ENCODE results near the gene PEMT. TPM values are rescaled to one million over a fixed set of nuclear protein-coding genes. Genes with fewer than 3 reads are reported as not detected.

PEMT gene
- total RNA-seq, 1 donor from 2014 or later, result 31.1 TPM

DNA sequence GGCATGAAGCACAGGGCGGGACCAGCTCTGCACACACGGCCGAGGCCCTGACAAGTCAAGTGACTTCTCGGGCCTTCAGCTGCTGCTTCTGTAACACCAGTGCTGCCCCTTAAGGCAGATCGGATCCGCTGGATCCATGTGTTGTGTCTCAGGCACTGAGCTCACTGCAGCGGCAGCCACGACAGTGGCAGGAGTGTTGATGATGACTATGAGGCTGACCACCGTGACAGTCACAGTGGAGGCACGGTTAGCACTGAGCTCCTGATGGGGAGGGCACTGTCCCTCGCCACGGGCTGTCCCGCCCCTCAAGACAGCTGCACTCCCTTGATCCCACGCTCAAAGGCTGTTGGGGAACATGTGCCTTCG is 29.4 kb downstream of the PEMT start:
- TF ChIP-seq, protein P1, sequence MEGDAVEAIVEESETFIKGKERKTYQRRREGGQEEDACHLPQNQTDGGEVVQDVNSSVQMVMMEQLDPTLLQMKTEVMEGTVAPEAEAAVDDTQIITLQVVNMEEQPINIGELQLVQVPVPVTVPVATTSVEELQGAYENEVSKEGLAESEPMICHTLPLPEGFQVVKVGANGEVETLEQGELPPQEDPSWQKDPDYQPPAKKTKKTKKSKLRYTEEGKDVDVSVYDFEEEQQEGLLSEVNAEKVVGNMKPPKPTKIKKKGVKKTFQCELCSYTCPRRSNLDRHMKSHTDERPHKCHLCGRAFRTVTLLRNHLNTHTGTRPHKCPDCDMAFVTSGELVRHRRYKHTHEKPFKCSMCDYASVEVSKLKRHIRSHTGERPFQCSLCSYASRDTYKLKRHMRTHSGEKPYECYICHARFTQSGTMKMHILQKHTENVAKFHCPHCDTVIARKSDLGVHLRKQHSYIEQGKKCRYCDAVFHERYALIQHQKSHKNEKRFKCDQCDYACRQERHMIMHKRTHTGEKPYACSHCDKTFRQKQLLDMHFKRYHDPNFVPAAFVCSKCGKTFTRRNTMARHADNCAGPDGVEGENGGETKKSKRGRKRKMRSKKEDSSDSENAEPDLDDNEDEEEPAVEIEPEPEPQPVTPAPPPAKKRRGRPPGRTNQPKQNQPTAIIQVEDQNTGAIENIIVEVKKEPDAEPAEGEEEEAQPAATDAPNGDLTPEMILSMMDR (IDR thresholded peaks at IDR 0.05), result no peak
- Mint-ChIP-seq H3K4me1 (ENCODE audit: low read depth) (peaks cover 22% of the 10 kb centered on the region), H3K4me3 (ENCODE audit: unreplicated experiment) (no peak overlapping the region), H3K9me3 (ENCODE audit: low read depth) (no peaks in the 10 kb centered on the region), H3K27ac (ENCODE audit: unreplicated experiment) (no peak overlapping the region), H3K27me3 (ENCODE audit: low read depth) (no peaks in the 10 kb centered on the region), H3K36me3 (ENCODE audit: low read depth) (no peaks in the 10 kb centered on the region)
- no peak for DNase-seq (ENCODE audit: low spot score)

DNA sequence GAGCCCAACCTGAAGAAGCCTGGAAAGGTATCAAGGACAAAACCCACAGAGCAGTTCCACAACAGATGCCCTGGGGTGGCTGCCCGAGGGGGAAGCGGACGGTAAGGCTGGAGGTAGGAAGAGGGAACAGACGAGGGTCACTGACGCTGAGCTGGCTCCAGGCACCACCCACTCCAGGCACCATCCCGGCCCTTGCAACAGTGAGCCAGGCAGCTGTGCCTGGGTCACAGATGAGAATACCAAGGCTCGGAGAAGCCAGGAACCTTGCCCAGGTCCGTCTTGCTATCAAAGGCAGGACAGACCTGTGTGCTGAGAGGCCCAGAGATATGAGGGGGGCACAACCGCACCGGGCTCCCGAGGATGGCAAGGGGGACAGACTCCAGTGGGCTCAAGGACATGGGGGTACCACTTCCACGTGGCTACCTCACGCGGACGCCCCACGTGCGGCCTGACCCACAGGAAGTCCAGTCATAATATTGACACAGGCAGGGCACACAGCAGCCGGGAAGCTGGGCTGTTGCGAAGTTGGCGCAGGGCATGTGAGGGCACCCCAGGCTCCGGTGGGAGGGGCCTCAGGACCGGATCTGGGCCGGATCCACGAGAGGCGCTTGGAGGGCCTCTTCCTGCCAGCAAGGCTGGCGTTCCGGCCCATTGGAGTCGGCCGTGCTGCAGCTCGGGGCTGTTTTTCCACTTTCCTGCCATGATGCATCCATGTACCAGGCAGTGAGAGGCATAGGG is 29.9 kb downstream of the PEMT start:
- no peaks in the 10 kb centered on the region for H3K27me3 Mint-ChIP-seq (ENCODE audit: low read depth)
- no peak for DNase-seq (ENCODE audit: low spot score)
- H3K27ac Mint-ChIP-seq (ENCODE audit: unreplicated experiment), result no peak overlapping the region
- peaks cover 16% of the 10 kb centered on the region for H3K4me1 Mint-ChIP-seq (ENCODE audit: low read depth)
- H3K9me3 Mint-ChIP-seq (ENCODE audit: low read depth), result no peaks in the 10 kb centered on the region
- no peak overlapping the region for H3K4me3 Mint-ChIP-seq (ENCODE audit: unreplicated experiment)
- H3K36me3 Mint-ChIP-seq (ENCODE audit: low read depth), result no peaks in the 10 kb centered on the region
- TF ChIP-seq, protein P1 (IDR thresholded peaks at IDR 0.05), result no peak

DNA sequence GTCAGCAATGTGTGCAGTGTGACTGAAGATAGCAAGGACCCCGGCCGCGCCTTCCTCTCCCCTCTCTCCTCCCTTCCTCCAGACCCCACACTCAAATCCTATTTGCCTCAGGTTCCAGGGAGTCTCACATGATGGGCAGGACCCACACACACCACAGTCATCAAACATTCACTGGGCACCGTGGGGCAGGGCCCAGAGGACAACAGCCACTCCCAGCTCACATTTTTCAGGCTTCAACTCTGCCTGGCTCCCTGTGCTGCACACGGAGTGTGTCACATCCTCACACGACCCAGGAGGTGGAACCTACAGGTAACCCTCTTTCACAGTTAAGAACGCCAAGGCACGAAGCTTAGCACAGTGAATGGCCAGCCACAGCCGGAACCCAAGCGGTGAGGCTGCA is 30.5 kb downstream of the PEMT start:
- no peaks in the 10 kb centered on the region for H3K36me3 Mint-ChIP-seq (ENCODE audit: low read depth)
- no peak overlapping the region for H3K27ac Mint-ChIP-seq (ENCODE audit: unreplicated experiment)
- peaks cover 10% of the 10 kb centered on the region for H3K4me1 Mint-ChIP-seq (ENCODE audit: low read depth)
- no peak for DNase-seq (ENCODE audit: low spot score)
- TF ChIP-seq, protein P1 (IDR thresholded peaks at IDR 0.05), result no peak
- H3K9me3 Mint-ChIP-seq (ENCODE audit: low read depth), result no peaks in the 10 kb centered on the region
- no peak overlapping the region for H3K4me3 Mint-ChIP-seq (ENCODE audit: unreplicated experiment)
- H3K27me3 Mint-ChIP-seq (ENCODE audit: low read depth), result no peaks in the 10 kb centered on the region

DNA sequence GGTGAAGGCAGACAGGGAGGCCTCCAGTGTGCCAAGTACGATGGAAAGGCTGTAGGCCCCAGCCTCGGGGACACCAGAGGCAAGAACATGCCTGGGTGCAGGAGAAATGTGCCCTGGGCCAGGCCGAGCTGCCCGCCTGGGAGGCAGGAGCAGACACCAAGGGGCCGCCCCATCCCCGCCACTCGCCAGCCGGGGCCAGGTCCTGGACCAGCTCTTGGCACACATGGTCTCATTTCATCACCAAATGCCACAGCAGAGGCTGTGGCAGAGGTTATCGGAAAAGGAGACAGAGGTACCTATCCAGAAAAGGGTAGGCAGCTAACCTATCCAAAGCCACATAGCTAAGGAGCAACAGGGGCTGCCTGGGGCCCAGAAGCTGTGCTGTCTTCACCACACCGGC is 31.3 kb downstream of the PEMT start:
- no peak for DNase-seq (ENCODE audit: low spot score)
- Mint-ChIP-seq H3K4me3 (ENCODE audit: unreplicated experiment) (no peak overlapping the region), H3K27ac (ENCODE audit: unreplicated experiment) (no peak overlapping the region), H3K27me3 (ENCODE audit: low read depth) (no peaks in the 10 kb centered on the region), H3K36me3 (ENCODE audit: low read depth) (no peaks in the 10 kb centered on the region), H3K4me1 (ENCODE audit: low read depth) (peaks cover 2% of the 10 kb centered on the region), H3K9me3 (ENCODE audit: low read depth) (no peaks in the 10 kb centered on the region)
- TF ChIP-seq, protein P1 (IDR thresholded peaks at IDR 0.05), result no peak

DNA sequence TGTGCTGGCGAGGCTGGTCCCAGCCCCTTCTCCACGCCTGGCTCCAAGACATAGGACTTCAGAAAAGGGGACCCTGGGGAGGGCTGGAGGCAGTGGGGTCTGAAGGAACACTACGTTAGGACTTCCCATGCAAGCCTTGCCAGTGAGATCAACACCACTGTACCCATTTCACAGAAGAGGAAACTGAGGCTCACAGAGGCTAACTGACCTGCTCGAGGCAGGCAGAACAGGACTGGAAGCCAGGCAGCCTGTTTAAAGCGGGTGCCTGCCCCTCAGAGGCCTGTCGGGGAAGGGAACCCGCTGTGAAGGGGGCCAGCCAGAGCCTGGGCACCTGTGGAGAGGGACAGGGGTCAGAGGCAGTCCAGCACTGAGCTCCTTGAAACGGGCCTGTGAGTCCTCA is 32.3 kb downstream of the PEMT start:
- Mint-ChIP-seq H3K27me3 (ENCODE audit: low read depth) (no peaks in the 10 kb centered on the region), H3K4me1 (ENCODE audit: low read depth) (no peaks in the 10 kb centered on the region), H3K9me3 (ENCODE audit: low read depth) (no peaks in the 10 kb centered on the region), H3K4me3 (ENCODE audit: unreplicated experiment) (no peak overlapping the region), H3K36me3 (ENCODE audit: low read depth) (no peaks in the 10 kb centered on the region), H3K27ac (ENCODE audit: unreplicated experiment) (no peak overlapping the region)
- DNase-seq (ENCODE audit: low spot score), result no peak
- TF ChIP-seq, protein P1 (IDR thresholded peaks at IDR 0.05), result no peak

Data from chondrocyte (in vitro differentiated cells).